Fibroblast of lung (primary cell): Measurements from ENCODE around the gene UBE3C. TPM values are rescaled to one million over a fixed set of nuclear protein-coding genes. Genes with fewer than 3 reads are reported as not detected.

Experiments
- DNase-seq, 2 donors: peaks; one replicate each; pipeline versions ENCODE4 v3.0.0 to v3.0.0-alpha.2; 2010; ENCODE audit warnings: low read depth in 2 of 2
- H2AFZ ChIP-seq: 2 replicates; pipeline ENCODE4 v1.5.1; 2012; ENCODE audit warnings: low read length, control low read depth, inconsistent platforms
- H3K27ac ChIP-seq: 2 replicates; pipeline ENCODE4 v1.5.1; 2011; ENCODE audit warnings: low read length, control low read depth; ENCODE audit not compliant: insufficient read depth
- H3K27me3 ChIP-seq: 2 replicates; pipeline ENCODE4 v1.5.1; 2011; ENCODE audit warnings: mild to moderate bottlenecking, low read length; ENCODE audit not compliant: control insufficient read depth, insufficient read depth
- H3K36me3 ChIP-seq: 2 replicates; pipeline ENCODE4 v1.5.1; 2011; ENCODE audit warnings: low read length; ENCODE audit not compliant: control insufficient read depth, insufficient read depth
- H3K4me1 ChIP-seq: 2 replicates; pipeline ENCODE4 v1.5.1; 2011; ENCODE audit warnings: low read length; ENCODE audit not compliant: control insufficient read depth, insufficient read depth; ENCODE audit errors: extremely low read depth
- H3K4me2 ChIP-seq: 2 replicates; pipeline ENCODE4 v1.5.1; 2011; ENCODE audit warnings: low read length, control low read depth; ENCODE audit not compliant: insufficient read depth; ENCODE audit errors: extremely low read depth
- H3K4me3 ChIP-seq, 4 experiments: fragments of 200-600 bp in 1 of 4; sonication (generic) in 1 of 4; replicated peaks in 1 of 4; 2 replicates each; pipeline ENCODE4 v1.5.1; 2011 to 2016; ENCODE audit warnings: low read length in 4 of 4, low read depth in 3 of 4, mild to moderate bottlenecking in 3 of 4, control low read depth in 2 of 4, inconsistent platforms in 1 of 4, mixed read lengths in 1 of 4; ENCODE audit not compliant: insufficient read depth in 1 of 4; ENCODE audit errors: control extremely low read depth in 1 of 4
- H3K79me2 ChIP-seq: 2 replicates; pipeline ENCODE4 v1.5.1; 2012; ENCODE audit warnings: mild to moderate bottlenecking, low read length, inconsistent platforms; ENCODE audit not compliant: control insufficient read depth, insufficient read depth
- H3K9ac ChIP-seq: 2 replicates; pipeline ENCODE4 v1.5.1; 2011; ENCODE audit warnings: mild to moderate bottlenecking, low read length, control low read depth; ENCODE audit not compliant: insufficient read depth
- H3K9me3 ChIP-seq: 2 replicates; pipeline ENCODE4 v1.5.1; 2012; ENCODE audit warnings: low read depth, low read length; ENCODE audit not compliant: control insufficient read depth, insufficient read depth
- H4K20me1 ChIP-seq: 2 replicates; pipeline ENCODE4 v1.5.1; 2011; ENCODE audit warnings: low read length; ENCODE audit not compliant: control insufficient read depth, insufficient read depth; ENCODE audit errors: extremely low read depth
- CTCF ChIP-seq, 2 donors: IDR thresholded peaks in 1 of 2; conservative IDR thresholded peaks in 1 of 2; 1 replicate in 1 of 2; 2 replicates in 1 of 2; pipeline ENCODE4 v1.5.1; 2011 to 2012; ENCODE audit warnings: low read length in 2 of 2, control low read depth in 1 of 2, inconsistent platforms in 1 of 2, low read depth in 1 of 2, mild to moderate bottlenecking in 1 of 2
- EZH2 ChIP-seq: IDR thresholded peaks from 2 replicates; pipeline ENCODE4 v1.5.1; 2012; ENCODE audit warnings: low read length, control low read depth, mild to moderate bottlenecking; ENCODE audit errors: missing control alignments
- polyA plus RNA-seq, 2 donors: library from polyadenylated mRNA; depleted of rRNA in 1 of 2; stranded (reverse) in 1 of 2; unstranded in 1 of 2; fragments of >200 nt; gene quantifications; 2 replicates each; pipeline ENCODE4 v1.2.1, GENCODE V29; 2011 to 2012; ENCODE audit warnings: missing spikeins in 1 of 2
- total RNA-seq: library from RNA; depleted of rRNA; stranded (reverse); fragments of >200 nt; gene quantifications from 2 replicates; pipeline ENCODE4 v1.2.1, GENCODE V29; 2014

Gene UBE3C
- total and polyA plus RNA-seq, 2 donors (not counting 1 experiment from before 2014, with no cell fraction given): 76.2 to 91.0 TPM

GRCh38 chr7:157195868-157196267, 57.1 kb downstream of the UBE3C start:
- peak in 1 of 2 donors; percentile 20 for DNase-seq
- H4K20me1 ChIP-seq: no peaks in the 10 kb centered on the region
- no peaks in the 10 kb centered on the region for H3K9me3 ChIP-seq
- no peaks in the 10 kb centered on the region for H3K4me1 ChIP-seq
- no peak overlapping the region for H2AFZ ChIP-seq
- H3K4me2 ChIP-seq: no peak overlapping the region
- no peak for TF ChIP-seq EZH2
- no peak for TF ChIP-seq CTCF (conservative IDR thresholded peaks at IDR 0.05 in 1 of 2, IDR thresholded peaks at IDR 0.05 in 1 of 2; ENCODE audit: low read depth in 1 of 2, low read length in 2 of 2)
- no peaks in the 10 kb centered on the region for H3K27me3 ChIP-seq
- no peak overlapping the region for H3K4me3 ChIP-seq
- H3K79me2 ChIP-seq: no peaks in the 10 kb centered on the region
- no peak overlapping the region for H3K9ac ChIP-seq
- H3K36me3 ChIP-seq: peaks cover 4% of the 10 kb centered on the region
- H3K27ac ChIP-seq: no peak overlapping the region

- no peaks in the 10 kb centered on the region for H3K9me3 ChIP-seq
- H2AFZ ChIP-seq: no peak overlapping the region
- no peak overlapping the region for H3K27ac ChIP-seq
- no peak for DNase-seq
- H3K4me1 ChIP-seq: no peaks in the 10 kb centered on the region
- no peak overlapping the region for H3K4me3 ChIP-seq
- H3K4me2 ChIP-seq: no peak overlapping the region
- TF ChIP-seq EZH2 (no peak), CTCF (conservative IDR thresholded peaks at IDR 0.05 in 1 of 2, IDR thresholded peaks at IDR 0.05 in 1 of 2; ENCODE audit: low read depth in 1 of 2, low read length in 2 of 2) (no peak)
- no peaks in the 10 kb centered on the region for H3K79me2 ChIP-seq
- peaks cover 5% of the 10 kb centered on the region for H3K36me3 ChIP-seq
- no peaks in the 10 kb centered on the region for H3K27me3 ChIP-seq
- no peak overlapping the region for H3K9ac ChIP-seq
- no peaks in the 10 kb centered on the region for H4K20me1 ChIP-seq
Measured at GRCh38 chr7:157204134-157204533, 65.4 kb downstream of the UBE3C start.

GRCh38 chr7:157205438-157205837, 66.7 kb downstream of the UBE3C start:
- Histone ChIP-seq H3K9me3 (no peaks in the 10 kb centered on the region), H3K79me2 (no peaks in the 10 kb centered on the region), H3K9ac (no peak overlapping the region), H4K20me1 (no peaks in the 10 kb centered on the region), H3K36me3 (peaks cover 5% of the 10 kb centered on the region), H2AFZ (no peak overlapping the region), H3K27me3 (no peaks in the 10 kb centered on the region), H3K27ac (no peak overlapping the region), H3K4me3 (no peak overlapping the region), H3K4me2 (no peak overlapping the region), H3K4me1 (no peaks in the 10 kb centered on the region)
- DNase-seq: no peak
- TF ChIP-seq EZH2 (no peak), CTCF (conservative IDR thresholded peaks at IDR 0.05 in 1 of 2, IDR thresholded peaks at IDR 0.05 in 1 of 2; ENCODE audit: low read depth in 1 of 2, low read length in 2 of 2) (no peak)
